Putamen (tissue), 1 donor: ENCODE measurements around the gene SIGMAR1.

Experiments used
- DNase-seq: peaks from one replicate; pipeline ENCODE4 v3.0.0-alpha.2; 2016; ENCODE audit warnings: low spot score

Gene SIGMAR1

DNA sequence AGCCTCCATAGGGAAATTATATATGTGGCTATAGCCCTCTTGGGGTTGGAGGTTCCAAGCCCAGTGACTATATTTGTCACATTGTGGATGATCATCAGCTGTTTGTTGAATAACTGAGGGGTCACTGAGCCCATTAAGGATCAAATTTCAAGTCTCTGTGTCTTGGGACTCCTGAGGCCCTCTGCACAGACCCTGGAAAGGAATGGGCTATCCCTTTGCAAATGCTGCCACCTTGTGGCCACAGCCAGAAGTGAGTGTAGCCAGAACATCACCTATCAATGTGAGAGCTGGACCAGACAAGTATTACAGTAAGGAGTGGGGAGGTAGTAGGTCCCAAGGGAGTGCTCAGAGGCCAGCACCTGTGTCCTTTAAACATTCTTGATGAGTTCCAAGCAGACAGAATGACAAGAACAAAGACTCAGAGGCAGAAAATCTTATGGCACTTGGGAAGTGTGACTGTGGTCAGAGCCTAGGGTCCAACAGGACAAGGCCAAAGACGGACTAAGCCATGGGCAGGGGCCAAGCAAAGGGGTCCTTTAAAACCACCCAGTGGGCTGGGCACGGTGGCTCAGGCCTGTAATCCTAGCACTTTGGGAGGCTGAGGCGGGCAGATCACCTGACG, 33.9 kb downstream of the SIGMAR1 start:
- peak; percentile 64 for DNase-seq

DNA sequence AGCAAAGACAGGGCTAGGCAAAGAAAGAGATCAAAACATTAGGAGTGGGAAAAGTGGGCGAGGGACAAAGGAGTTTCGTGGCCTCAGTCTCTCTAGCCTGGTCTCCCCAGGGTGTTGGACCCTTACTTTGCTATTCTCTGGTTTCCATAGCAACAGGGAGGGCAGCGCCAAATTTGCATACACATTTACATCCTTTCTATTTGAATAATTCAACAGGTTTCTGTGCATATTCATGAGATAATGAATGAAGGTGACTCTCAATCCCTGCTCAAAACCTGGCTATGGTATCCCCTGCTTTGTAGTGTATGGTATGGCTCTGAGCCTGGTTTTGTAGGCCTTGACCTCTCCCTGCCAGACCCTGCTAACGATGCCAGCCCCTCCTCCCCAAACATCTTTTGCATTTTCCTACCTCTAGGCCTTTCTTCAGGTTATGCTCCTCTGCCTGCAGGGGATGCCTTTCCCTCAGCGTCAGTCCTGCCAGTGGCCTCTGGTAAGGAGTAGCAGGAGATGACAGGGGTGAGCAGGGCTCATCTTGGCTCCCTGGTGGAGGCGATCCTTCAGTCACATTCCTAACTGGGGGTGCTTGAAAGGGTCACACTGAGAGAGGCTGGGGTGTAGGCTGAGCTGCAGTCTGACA, 35.5 kb downstream of the SIGMAR1 start:
- DNase-seq = no peak

DNA sequence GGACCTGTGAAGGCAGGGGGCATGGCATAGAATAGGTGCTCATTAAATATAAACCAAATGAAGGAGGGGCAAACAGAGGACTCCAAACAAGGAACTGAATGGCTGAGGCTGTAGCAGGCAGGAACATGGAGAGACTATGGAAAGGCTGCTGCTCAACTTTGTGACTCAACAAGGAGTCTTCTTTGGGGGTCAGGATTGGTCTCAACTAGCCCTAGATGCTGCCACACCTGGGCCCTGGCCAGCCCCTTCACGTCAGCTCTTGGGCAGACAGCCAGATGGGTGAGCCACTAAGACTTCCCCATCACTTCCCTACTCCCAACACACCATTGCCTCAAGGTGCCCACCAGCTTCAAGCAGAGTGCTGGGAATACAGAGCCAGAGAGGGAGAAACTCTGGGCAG, 36.7 kb downstream of the SIGMAR1 start:
- no peak for DNase-seq

DNA sequence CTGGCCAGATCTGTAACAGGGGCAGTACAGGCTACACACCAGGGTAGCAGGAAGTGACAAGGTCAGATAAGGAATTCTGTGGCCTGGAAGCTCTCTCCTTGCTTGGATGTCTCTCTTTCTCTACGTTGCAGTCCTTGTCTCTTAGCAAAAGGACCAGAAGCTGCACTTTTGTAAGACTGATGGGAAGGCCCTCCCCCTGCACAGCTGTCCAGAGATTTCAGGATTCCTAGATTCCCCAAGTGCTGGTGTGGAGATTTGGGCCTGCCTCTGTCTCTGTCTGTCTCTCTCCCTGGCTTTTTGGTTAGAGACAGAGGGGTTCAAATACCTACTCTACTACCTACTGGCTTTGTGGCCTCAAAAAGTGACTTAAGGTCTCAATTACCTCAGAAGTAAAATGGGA, 38.0 kb downstream of the SIGMAR1 start:
- no peak for DNase-seq

DNA sequence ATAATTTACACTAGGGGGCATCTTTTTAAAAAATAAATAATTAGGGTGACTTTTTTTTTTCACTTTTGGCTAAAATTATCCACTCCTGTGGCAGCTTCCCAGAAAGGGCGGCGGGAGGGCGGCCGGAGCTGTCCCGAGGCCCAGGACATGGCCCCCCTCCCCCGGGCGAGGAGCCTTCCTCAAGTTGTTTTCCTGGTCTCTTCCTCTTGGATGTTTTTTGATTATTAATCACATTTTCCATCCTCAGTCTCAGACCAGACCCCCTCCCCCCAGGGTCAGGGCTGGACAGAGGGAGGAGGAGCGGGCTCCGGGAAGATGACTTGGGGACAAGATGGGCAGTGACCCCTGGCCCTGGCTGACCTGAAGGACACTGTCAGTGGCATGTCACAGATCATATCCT, 43.4 kb downstream of the SIGMAR1 start:
- no peak for DNase-seq

DNA sequence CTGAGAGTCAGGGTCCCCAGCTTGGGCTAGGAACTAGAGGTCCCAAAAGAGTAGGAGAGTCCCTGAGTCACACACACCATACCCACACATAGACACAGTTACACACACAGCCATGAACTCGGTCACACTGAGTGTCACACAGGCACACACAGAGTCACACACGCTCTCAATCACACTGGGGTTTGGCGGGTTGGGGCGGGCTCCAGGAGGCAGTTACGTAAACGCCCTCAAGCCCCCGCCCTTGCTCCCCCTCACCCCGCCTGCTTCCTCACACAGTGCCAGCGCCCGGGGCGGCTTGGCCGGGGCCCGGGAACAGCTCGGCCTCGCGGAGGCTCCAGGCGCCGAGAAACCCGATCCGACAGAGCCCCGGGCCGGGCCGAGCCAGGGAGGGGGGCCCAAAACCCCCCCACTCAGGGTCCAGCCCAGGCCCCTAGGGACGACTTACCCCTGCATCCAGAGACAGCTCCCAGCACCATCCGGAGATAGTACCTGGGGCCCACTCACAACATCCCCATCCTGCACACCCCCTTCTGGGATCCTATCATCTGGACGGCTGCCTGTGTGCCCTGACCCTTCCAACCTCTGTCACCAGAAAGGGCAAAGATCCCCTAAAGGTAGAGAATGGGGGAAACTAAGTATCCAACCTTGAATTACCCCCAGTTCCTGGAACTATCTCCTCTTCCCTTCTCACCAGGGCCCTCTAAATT, 44.5 kb downstream of the SIGMAR1 start:
- peak; percentile 72 for DNase-seq

DNA sequence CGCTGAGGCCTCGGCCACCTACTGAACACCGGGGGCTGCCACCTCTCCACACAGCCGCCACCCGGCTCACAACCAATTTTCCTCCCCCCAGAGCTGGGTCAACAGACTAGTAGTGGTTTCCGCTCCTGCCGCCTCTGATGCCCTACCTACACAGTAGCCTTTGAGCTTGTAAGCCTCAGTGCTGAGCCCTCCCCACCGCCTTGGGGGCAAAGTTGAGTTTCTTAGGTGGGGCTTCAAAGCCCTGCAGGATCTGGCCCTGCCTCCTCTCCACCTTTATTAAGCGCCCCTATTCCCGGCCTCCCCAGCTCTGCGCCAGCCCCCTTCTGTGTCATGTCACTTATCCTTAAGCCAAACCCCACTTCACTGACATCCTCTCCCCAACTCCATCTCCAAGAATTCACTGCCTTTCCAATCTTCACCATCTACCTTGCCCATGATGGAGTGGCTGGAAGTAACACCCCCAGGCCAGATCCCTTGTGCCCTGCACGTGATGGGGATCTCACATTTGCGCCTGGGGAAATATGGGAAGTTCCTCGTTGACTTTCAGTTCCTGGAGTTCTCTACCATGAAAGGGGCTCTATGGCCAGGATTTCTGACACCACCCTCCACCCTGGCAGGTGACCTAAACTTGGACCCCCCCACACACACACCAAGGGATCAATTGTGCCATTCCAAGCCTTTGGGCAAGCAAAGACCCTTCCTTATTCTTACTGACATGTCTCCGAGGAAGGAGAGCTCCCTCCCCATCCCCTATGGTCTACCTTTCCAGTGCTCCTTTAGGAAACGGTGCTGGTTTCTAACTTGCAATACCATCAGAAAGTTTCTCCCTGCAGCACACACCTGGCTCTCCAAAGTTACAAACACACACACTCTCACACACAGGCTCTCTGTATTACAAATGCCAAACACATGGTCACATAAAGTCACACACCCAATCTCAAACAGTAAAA, 45.4 kb downstream of the SIGMAR1 start:
- no peak for DNase-seq

DNA sequence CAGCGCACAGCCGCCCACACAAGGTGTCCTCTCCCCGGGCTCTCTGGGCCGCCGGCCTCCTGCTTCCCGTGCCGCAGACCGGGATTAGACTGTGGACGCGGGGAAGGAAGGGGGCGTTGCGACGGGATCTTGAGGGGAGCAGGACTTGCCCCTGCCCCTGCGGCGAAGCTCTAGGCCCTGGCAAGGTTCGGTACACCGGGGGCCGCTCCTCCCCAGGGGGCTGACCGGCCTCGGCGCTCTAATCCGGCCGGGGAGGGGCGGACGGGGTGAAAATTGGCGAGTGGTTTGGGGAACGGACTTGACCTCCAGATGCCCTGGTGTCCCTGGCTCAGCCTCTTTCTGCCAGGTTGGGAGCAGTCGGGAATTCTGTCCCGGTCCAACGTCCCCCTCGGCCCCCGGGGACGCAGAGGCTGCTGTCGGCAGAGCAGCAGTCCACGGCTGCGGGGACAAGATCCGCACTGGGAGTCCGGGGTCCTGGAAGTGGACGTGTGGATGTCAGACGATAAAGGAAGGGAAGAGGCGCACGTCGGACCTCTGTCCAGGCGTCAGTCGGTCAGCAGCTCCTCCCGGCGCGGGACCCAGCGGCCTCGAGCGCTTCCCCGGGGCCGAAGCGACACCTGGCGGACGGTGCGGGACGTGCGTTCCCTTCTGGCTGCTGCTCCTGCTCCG, 46.2 kb downstream of the SIGMAR1 start:
- DNase-seq = peak; percentile 75

DNA sequence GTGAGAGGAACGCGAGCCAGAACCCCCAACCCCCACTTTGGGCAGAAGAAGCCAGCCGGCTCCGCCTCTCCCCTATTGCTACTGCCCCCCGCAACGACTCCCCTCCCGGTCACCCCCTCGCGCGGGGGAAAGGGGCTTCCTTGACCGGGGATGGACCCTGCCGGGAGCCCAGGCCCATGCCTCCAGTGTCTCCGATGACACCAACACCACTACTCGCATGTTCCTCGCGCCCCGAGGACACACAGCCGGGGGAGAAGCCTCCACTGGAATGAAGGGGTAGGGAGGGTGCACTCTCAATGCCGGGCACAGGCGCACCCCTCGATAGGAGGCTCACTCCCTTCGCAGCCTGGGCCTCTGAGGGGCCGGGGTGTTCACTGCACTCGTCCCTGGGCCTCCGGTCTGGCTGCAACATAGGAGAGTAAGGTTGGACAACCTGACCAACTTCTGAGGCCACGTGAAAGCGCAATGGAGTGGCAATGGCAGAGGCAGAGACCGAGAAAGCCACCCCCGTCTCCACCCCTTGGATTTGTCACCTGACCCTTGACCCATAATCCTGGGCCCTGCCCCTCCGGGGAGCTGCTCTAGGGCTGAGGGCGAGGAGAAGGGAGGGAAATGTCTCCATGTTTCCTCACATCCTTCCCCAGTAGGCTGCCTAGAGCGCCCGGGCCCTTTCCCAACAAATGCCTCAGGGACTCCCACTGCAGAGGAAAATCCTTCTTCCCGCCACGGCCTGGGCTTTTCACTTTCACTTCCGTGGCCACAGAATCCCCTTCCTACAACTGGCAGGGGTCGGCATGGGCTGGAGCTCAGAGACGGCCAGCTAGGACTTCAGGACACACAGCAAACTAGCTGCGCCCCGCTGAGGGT, 47.0 kb downstream of the SIGMAR1 start:
- no peak for DNase-seq

DNA sequence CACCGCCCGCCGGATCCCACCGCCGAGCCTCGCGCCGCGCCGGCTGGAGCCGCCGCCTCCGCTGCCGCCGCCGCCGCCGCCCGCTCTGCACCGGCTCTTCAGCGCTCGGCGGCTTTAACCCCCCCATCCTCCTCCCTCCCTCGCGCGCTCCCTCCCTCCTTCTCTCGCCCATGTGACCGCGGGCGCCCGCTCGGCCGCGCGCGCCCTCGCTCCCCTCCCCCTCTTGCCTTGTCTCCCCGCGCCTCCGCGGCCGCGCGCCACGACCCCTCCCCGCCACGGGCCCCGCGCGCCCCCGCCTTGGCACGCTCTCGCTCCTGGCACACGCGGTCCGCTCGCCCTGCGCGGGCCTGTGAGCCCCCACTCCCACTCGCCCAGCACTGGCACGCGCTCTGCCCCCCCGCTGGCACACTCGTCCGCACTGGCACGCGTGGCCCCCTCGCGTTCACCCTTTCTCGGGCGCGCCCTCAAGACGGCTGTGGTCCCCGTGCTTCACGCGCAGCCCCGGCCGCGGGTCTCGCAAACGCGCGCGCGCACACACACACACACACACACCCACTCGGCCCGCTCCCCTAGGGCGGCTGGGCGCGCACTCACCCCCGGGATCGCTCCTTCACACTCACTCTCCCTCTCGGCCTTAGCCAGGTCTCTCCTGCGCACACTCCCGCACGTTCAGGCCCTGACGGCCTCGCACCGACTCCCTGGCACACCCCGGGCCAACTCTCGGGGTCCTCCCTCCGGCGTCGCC, 47.8 kb downstream of the SIGMAR1 start, which contains the start of gene CNTFR:
Gene CNTFR (minus strand): TSS at position 89 of the 745 bp plus-strand sequence. CDS start 20,743 bp downstream, outside the sequence.
- DNase-seq = peak; percentile 74

DNA sequence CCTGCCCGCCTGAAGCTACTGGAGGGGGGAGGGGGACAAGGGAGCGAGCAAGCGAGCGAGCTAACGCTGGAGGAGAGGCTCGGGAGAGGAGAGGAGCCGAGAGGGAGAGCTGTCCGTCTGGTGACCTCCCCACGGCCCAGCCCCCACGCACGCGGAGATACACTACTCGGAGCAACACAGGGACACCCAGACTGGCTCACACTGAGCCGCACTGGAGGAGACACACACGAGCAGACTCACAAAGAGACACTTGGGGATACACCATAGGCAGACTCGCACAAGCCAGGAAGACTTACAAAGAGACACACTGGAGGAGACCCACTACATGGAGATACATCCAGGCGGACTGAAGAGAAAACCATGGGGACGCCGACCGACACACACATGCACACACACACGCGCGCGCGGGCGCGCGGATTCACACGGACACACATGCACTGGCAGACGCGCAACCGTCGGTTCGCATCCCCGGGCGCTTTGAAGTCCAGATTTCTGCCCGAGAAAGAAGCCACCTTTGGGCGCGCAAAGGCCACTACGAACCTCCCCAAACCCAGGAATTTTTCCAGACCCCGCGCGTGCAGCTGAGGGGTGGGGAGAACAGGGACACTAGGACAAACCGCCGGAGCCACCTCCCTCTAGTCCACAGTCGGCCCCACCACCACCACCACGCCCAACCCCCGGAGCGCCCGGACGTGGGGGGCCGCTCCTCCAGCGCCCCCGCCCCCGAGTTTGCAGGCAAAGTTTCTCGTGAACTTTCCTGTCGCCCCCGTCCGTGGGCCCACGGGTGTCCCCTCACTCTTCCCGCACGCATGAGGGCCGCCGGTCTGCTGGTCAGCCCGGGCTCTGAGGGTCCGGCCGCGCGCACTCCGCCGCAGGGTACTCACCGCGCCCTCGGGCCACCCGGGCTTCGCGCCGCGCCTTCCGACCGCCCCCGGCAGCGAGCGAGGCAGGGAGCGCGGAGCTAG, 48.6 kb downstream of the SIGMAR1 start:
- no peak for DNase-seq

DNA sequence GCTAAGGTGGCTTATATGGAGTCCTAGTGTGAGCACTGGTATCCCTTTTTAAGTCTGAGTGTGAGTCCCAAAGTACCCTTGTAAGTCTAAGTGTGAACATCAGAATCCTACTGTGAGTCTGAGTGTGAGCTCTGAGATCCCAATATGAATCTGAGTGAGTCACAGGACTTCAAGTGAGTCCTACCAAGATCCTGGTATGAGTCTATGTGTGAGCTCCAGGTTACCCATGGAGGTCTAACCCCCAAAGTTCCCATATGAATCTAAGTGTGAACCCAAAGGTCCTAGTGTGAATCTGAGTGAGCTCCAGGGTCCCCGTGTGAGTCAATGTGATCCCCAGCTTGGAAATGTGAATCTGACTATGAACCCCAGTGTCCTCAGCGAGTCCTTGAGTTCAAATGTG, 50.3 kb downstream of the SIGMAR1 start:
- DNase-seq = no peak

DNA sequence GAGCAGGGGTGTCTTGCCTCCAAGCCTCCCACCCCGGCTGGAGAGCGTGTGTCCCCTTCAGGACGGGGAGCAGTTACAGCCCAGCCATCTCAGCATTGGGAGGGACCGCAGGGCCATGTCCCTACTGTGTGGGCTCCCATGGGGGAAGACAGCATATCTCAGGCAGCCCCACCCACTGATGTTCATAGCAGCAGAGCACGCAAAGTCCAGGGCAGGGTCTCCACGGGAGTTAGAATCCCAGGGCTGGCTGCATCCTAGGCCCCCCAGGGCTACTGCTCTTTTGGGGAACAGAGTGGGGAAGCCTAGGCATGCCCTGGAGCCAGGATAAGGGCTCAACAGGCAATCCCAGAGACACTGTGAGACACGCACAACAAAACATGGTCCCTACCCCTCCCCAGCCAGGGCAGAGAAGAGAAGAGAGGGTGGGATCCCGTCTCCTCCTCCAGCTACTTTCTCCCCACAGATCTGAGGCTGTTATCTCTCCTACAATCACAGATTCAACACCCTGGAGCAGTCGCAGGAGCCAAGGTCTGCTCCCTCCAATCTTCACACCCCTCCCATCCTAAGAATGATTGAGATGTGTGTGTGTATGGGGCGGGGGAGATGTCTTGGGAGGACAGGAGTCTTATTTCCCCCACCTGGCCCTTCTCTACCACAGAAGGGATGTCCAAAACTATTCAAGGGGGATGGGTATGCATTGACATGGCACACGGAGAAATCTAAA, 51.5 kb downstream of the SIGMAR1 start:
- no peak for DNase-seq

DNA sequence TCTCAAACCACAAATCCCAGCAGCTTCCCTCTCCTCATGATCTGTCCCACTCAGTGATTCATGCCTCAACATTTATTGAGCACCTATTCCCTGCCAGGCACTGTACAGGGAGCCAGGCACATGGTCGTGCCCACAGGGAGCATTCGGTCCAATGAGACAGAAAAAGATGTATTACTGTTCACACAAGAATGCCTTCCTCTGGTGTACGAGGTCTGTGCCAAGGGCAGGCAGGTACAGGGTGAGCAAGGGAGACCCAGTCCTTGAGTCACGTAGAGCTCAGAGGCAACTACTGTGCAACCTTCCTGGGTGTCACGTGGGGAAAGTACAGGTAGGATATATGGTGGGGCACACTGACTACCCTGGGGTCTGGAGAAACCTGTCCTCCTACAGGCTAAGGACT, 52.6 kb downstream of the SIGMAR1 start:
- no peak for DNase-seq
